Measurements from ENCODE around the gene BMP2K. TPM values are rescaled to one million over a fixed set of nuclear protein-coding genes. Genes with fewer than 3 reads are reported as not detected.
A peak's percentile ranks its signal among the peaks of the same experiment; 100 is the strongest.

BMP2K gene
- total and polyA plus RNA-seq, 2 experiments from 2014 or later: 8.2 to 32.5 TPM

- H3K79me2 ChIP-seq (replicated peaks; ENCODE audit: insufficient read depth): peaks cover 54% of the 10 kb centered on the region
- no peaks in the 10 kb centered on the region for H3K9me2 ChIP-seq (ENCODE audit: insufficient read depth)
- H4K20me1 ChIP-seq (replicated peaks; ENCODE audit: insufficient read depth): peaks cover 16% of the 10 kb centered on the region
- no peak overlapping the region for H3K27ac ChIP-seq (ENCODE audit: low read depth)
- TF ChIP-seq ZNF114 (CRISPR knock-in tag; IDR thresholded peaks at IDR 0.05): no peak
- TF ChIP-seq ZNF462 (CRISPR knock-in tag; IDR thresholded peaks at IDR 0.05): no peak
- no peak for TF ChIP-seq JUNB (IDR thresholded peaks at IDR 0.05; ENCODE audit: unreplicated experiment)
- no peak for TF ChIP-seq CTCF (conservative IDR thresholded peaks at IDR 0.05; ENCODE audit: low read depth in 2 of 2)
- TF ChIP-seq CREB1 (CRISPR knock-in tag; IDR thresholded peaks at IDR 0.05; ENCODE audit: low read depth): no peak
- no peak for TF ChIP-seq STAT1 (IDR thresholded peaks at IDR 0.05; ENCODE audit: unreplicated experiment)
- TF ChIP-seq ETS1 (IDR thresholded peaks at IDR 0.05): no peak
- no peak for TF ChIP-seq NANOG (IDR thresholded peaks at IDR 0.05; ENCODE audit: borderline replicate concordance)
- no peak for TF ChIP-seq REST (IDR thresholded peaks at IDR 0.05; ENCODE audit: unreplicated experiment)
- TF ChIP-seq ZNF331 (CRISPR knock-in tag; IDR thresholded peaks at IDR 0.05; ENCODE audit: low read depth): no peak
- TF ChIP-seq EZH2phosphoT487 (IDR thresholded peaks at IDR 0.05; ENCODE audit: unreplicated experiment): no peak
- no peak for TF ChIP-seq POLR2AphosphoS5 (IDR thresholded peaks at IDR 0.05; ENCODE audit: low read depth)
- TF ChIP-seq EZH2 (IDR thresholded peaks at IDR 0.05; ENCODE audit: low read depth, unreplicated experiment): no peak
- H3K27me3 Mint-ChIP-seq (ENCODE audit: insufficient read depth, low read depth, poor library complexity): peaks cover 7% of the 10 kb centered on the region
- H3K4me2 ChIP-seq: peak overlapping the region; percentile 97
- DNase-seq (ENCODE audit: low spot score) (no peak), ATAC-seq (no peak)
- H3K27ac Mint-ChIP-seq: no peak overlapping the region
- peaks cover 10% of the 10 kb centered on the region; the same call in 2 of the 3 replicates for H3K4me1 Mint-ChIP-seq
- H3F3A ChIP-seq (replicated peaks; ENCODE audit: low read depth): no peaks in the 10 kb centered on the region
- H3K4me3 ChIP-seq: peak overlapping the region; percentile 90
- no peaks in the 10 kb centered on the region; the same call in 2 of the 3 replicates for H3K36me3 Mint-ChIP-seq (ENCODE audit: low read depth)
- H3K36me3 ChIP-seq (ENCODE audit: insufficient read depth): no peaks in the 10 kb centered on the region
- H3K27me3 ChIP-seq (ENCODE audit: insufficient read depth): peaks cover 7% of the 10 kb centered on the region; the same call in 1 of the 2 replicates
- H3K4me1 ChIP-seq (ENCODE audit: insufficient read depth): peaks cover 45% of the 10 kb centered on the region
- H2AFZ ChIP-seq: no peak overlapping the region
- no peaks in the 10 kb centered on the region for H3K9me3 Mint-ChIP-seq
- peak overlapping the region; percentile 97 for H3K4me3 Mint-ChIP-seq
Observed at GRCh38 chr4:78777576-78777940, 1.4 kb downstream of the BMP2K start.

Data from GM23338 (cell line).